Liver (tissue), 3 donors: ENCODE results near the gene MEGF6.

ENCODE experiments used
- CTCF ChIP-seq: fragments of 150-350 bp; IDR thresholded peaks from 2 replicates; pipeline ENCODE4 v1.5.1; 2017; ENCODE audit warnings: improper control_type of control experiment, low read depth, low read length; ENCODE audit not compliant: missing input control
- EGR1 ChIP-seq, 2 donors: IDR thresholded peaks; 2 replicates each; pipeline ENCODE4 v1.6.1; 2016 to 2018; ENCODE audit warnings: antibody characterized with exemption in 2 of 2, low read depth in 2 of 2
- JUND ChIP-seq, 2 donors: IDR thresholded peaks; 2 replicates each; pipeline ENCODE4 v1.6.1; 2016; ENCODE audit warnings: antibody characterized with exemption in 2 of 2
- RAD21 ChIP-seq, 2 donors: IDR thresholded peaks; 2 replicates each; pipeline ENCODE4 v1.6.1; 2016; ENCODE audit warnings: antibody characterized with exemption in 2 of 2, mild to moderate bottlenecking in 2 of 2
- SP1 ChIP-seq: IDR thresholded peaks from 2 replicates; pipeline ENCODE4 v1.6.1; 2018; ENCODE audit warnings: antibody characterized with exemption, mild to moderate bottlenecking
- ZBTB33 ChIP-seq: IDR thresholded peaks from 2 replicates; pipeline ENCODE4 v1.6.1; 2016; ENCODE audit warnings: antibody characterized with exemption
- donor health status: healthy.
- donor health status: healthy.

- TF ChIP-seq EGR1 (IDR thresholded peaks at IDR 0.05; ENCODE audit: low read depth in 2 of 2) (no peak), JUND (IDR thresholded peaks at IDR 0.05) (no peak), CTCF (no peak), ZBTB33 (no peak), RAD21 (IDR thresholded peaks at IDR 0.05) (no peak), SP1 (no peak)
Observed at GRCh38 chr1:3584915-3585314, 26.4 kb downstream of the MEGF6 start.
